Panc1 (cell line): Measurements from ENCODE around the gene KIRREL3. TPM values are rescaled to one million over a fixed set of nuclear protein-coding genes. Genes with fewer than 3 reads are reported as not detected.

ENCODE experiments used
- ATAC-seq: fragments of 200-7000 bp; cut with Tn5 transposase; 2 replicates; pipeline ENCODE4 v1.9.1; 2020; ENCODE audit warnings: mild to moderate bottlenecking, moderate library complexity
- BruUV-seq: library from RNA; stranded (reverse); fragments of 400-500 nt; replicated peaks from 2 replicates; lab custom pipeline; 2021; lab: Mats Ljungman, UMichigan
- CTCF ChIA-PET: fragments of 300-600 bp; sonication (Branson Sonifier 250); formaldehyde crosslinking; loops from one replicate; lab custom pipeline; 2022; ENCODE audit warnings: antibody characterized with exemption; lab: Charles Lee
- POLR2A ChIA-PET: fragments of 300-600 bp; sonication (Branson Sonifier 250); formaldehyde crosslinking; loops from one replicate; lab custom pipeline; 2022; ENCODE audit warnings: antibody characterized with exemption; lab: Charles Lee
- DNase-seq: peaks from one replicate; pipeline ENCODE4 v3.0.0-alpha.2; 2010; ENCODE audit warnings: low read depth, low spot score
- H3K27ac ChIP-seq: 2 replicates; pipeline ENCODE4 v1.5.1; 2011; ENCODE audit warnings: mild to moderate bottlenecking, low read length, inconsistent platforms
- H3K27me3 ChIP-seq: fragments of 200-500 bp; sonication (Bioruptor generic); 2 replicates; pipeline ENCODE4 v1.6.0; 2014; ENCODE audit warnings: low read length, inconsistent platforms; ENCODE audit not compliant: control insufficient read depth, insufficient read depth
- H3K36me3 ChIP-seq: fragments of 200-500 bp; sonication (Bioruptor generic); 2 replicates; pipeline ENCODE4 v1.5.1; 2014; ENCODE audit warnings: inconsistent platforms, mild to moderate bottlenecking, low read length, moderate library complexity; ENCODE audit not compliant: control insufficient read depth, insufficient read depth
- H3K4me1 ChIP-seq: 2 replicates; pipeline ENCODE4 v1.5.1; 2011; ENCODE audit warnings: inconsistent platforms, mild to moderate bottlenecking, low read length, moderate library complexity; ENCODE audit not compliant: control insufficient read depth, insufficient read depth
- H3K4me3 ChIP-seq, 2 experiments: 2 replicates each; pipeline ENCODE4 v1.5.1; 2011 to 2012; ENCODE audit warnings: low read depth in 2 of 2, low read length in 2 of 2, mild to moderate bottlenecking in 2 of 2, inconsistent platforms in 1 of 2, moderate library complexity in 1 of 2
- H3K9me3 ChIP-seq: fragments of 200-500 bp; sonication (Bioruptor generic); 2 replicates; pipeline ENCODE4 v1.5.1; 2014; ENCODE audit warnings: low read depth, mild to moderate bottlenecking, inconsistent platforms, low read length, moderate library complexity; ENCODE audit not compliant: control insufficient read depth, insufficient read depth
- CTCF ChIP-seq: fragments of 450-650 bp; IDR thresholded peaks from 2 replicates; pipeline ENCODE4 v1.5.1; 2017; ENCODE audit warnings: mild to moderate bottlenecking
- POLR2AphosphoS5 ChIP-seq: IDR thresholded peaks from 2 replicates; pipeline ENCODE4 v1.6.1; 2012; ENCODE audit warnings: mild to moderate bottlenecking, low read depth, low read length, moderate library complexity
- SIN3A ChIP-seq: IDR thresholded peaks from 2 replicates; pipeline ENCODE4 v1.6.1; 2012; ENCODE audit warnings: low read depth, mild to moderate bottlenecking, low read length, moderate library complexity, borderline replicate concordance; ENCODE audit not compliant: insufficient read depth
- TCF7L2 ChIP-seq: IDR thresholded peaks from 2 replicates; pipeline ENCODE4 v1.6.1; 2011; ENCODE audit warnings: mild to moderate bottlenecking, low read depth, low read length, inconsistent platforms
- in situ Hi-C: cut with HindIII; loops from 2 replicates; pipeline ENCODE4 v1.10.0; 2016; ENCODE audit warnings: low sequenced_read_pairs, low pct_unique_long_range_greater_than_20kb
- intact Hi-C: fragments of 100-400 bp; cut with micrococcal nuclease; formaldehyde crosslinking; loops from one replicate; pipeline ENCODE4 v1.10.0; 2022; ENCODE audit not compliant: unreplicated experiment
- total RNA-seq: library from RNA; stranded (reverse); gene quantifications from one replicate; pipeline ENCODE4 v1.2.1, GENCODE V29; 2021; ENCODE audit not compliant: unreplicated experiment
- TF ChIP-seq, protein P1 (sequence below), 2 experiments: IDR thresholded peaks; 2 replicates each; pipeline ENCODE4 v1.6.1; 2011 to 2012; ENCODE audit warnings: low read depth in 2 of 2, control low read depth in 1 of 2, low read length in 1 of 2, mild to moderate bottlenecking in 1 of 2, moderate library complexity in 1 of 2; ENCODE audit not compliant: insufficient read depth in 1 of 2

Gene KIRREL3
- total RNA-seq, 1 experiment from 2014 or later, result 0.36 TPM

DNA sequence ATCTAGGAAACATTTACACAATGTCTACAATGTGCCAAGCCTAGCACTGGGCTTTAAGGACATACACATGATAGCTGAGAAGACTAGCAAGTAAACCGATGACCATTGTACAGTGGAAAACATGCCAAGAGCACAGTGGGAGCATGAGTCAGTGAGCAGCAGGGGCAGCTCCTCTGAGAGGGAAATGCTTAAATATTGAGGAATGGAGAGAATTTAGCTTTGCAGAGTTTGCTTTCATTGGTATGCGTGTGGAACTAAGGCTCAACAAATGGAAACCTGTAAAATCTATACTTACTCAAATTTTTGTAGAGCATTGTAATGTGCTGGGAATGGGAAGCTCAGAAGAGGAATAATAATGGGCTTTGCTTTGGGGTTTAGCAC lies 362.8 kb downstream of the KIRREL3 start:
- ATAC-seq (no peak), DNase-seq (no peak)
- no peak overlapping the region for H3K4me3 ChIP-seq
- ChIA-PET CTCF (no interaction called here), POLR2A (no interaction called here)
- no peaks in the 10 kb centered on the region for H3K4me1 ChIP-seq
- TF ChIP-seq TCF7L2 (no peak), POLR2AphosphoS5 (no peak), CTCF (no peak), SIN3A (no peak)
- TF ChIP-seq, protein P1, sequence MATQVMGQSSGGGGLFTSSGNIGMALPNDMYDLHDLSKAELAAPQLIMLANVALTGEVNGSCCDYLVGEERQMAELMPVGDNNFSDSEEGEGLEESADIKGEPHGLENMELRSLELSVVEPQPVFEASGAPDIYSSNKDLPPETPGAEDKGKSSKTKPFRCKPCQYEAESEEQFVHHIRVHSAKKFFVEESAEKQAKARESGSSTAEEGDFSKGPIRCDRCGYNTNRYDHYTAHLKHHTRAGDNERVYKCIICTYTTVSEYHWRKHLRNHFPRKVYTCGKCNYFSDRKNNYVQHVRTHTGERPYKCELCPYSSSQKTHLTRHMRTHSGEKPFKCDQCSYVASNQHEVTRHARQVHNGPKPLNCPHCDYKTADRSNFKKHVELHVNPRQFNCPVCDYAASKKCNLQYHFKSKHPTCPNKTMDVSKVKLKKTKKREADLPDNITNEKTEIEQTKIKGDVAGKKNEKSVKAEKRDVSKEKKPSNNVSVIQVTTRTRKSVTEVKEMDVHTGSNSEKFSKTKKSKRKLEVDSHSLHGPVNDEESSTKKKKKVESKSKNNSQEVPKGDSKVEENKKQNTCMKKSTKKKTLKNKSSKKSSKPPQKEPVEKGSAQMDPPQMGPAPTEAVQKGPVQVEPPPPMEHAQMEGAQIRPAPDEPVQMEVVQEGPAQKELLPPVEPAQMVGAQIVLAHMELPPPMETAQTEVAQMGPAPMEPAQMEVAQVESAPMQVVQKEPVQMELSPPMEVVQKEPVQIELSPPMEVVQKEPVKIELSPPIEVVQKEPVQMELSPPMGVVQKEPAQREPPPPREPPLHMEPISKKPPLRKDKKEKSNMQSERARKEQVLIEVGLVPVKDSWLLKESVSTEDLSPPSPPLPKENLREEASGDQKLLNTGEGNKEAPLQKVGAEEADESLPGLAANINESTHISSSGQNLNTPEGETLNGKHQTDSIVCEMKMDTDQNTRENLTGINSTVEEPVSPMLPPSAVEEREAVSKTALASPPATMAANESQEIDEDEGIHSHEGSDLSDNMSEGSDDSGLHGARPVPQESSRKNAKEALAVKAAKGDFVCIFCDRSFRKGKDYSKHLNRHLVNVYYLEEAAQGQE (IDR thresholded peaks at IDR 0.05; ENCODE audit: insufficient read depth in 1 of 2, low read depth in 2 of 2, low read length in 1 of 2), result no peak
- H3K9me3 ChIP-seq, result no peaks in the 10 kb centered on the region
- H3K27ac ChIP-seq, result no peak overlapping the region
- in situ Hi-C loops (no loop called here), intact Hi-C loops (no loop called here)
- peaks cover 16% of the 10 kb centered on the region for H3K27me3 ChIP-seq
- no TSS peak for BruUV-seq
- no peaks in the 10 kb centered on the region for H3K36me3 ChIP-seq

- Histone ChIP-seq H3K9me3 (no peaks in the 10 kb centered on the region), H3K36me3 (no peaks in the 10 kb centered on the region), H3K4me1 (no peaks in the 10 kb centered on the region), H3K27me3 (peaks cover 16% of the 10 kb centered on the region), H3K4me3 (no peak overlapping the region), H3K27ac (no peak overlapping the region)
- intact Hi-C loops (no loop called here), in situ Hi-C loops (no loop called here)
- BruUV-seq, result no TSS peak
- TF ChIP-seq SIN3A (no peak), POLR2AphosphoS5 (no peak), CTCF (no peak), TCF7L2 (no peak)
- TF ChIP-seq, protein P1 (IDR thresholded peaks at IDR 0.05; ENCODE audit: insufficient read depth in 1 of 2, low read depth in 2 of 2, low read length in 1 of 2), result no peak
- CTCF ChIA-PET, result no interaction called here
- no peak for DNase-seq
- POLR2A ChIA-PET, result no interaction called here
- ATAC-seq, result no peak
These were observed 363.4 kb downstream of the KIRREL3 start for GRCh38 chr11:126636911-126637794.
